MM.1S (cell line): ENCODE data around the gene SLC30A1.

Source experiments
- CTCF ChIP-seq: fragments of 300-600 bp; sonication (generic); IDR thresholded peaks from 2 replicates; pipeline ENCODE4 v1.5.1; 2016; ENCODE audit warnings: antibody characterized with exemption, low read length, mixed read lengths
- EZH2 ChIP-seq: fragments of 300-600 bp; sonication (generic); optimal IDR thresholded peaks from 2 replicates; pipeline ENCODE3; 2017; ENCODE audit warnings: low read depth, mild to moderate bottlenecking, antibody characterized with exemption, low read length, mixed read lengths
- EZH2phosphoT487 ChIP-seq: fragments of 300-600 bp; sonication (generic); IDR thresholded peaks from 2 replicates; pipeline ENCODE4 v1.6.1; 2018; ENCODE audit warnings: antibody characterized with exemption, low read length

GRCh38 chr1:211599250-211599649 lies 20.3 kb upstream of the SLC30A1 start:
- TF ChIP-seq CTCF, result no peak
- no peak for TF ChIP-seq EZH2
- TF ChIP-seq EZH2phosphoT487, result no peak
